Memory B cell (primary cell): ENCODE results near the gene EMC1.
"Not testable (repeated sequence)": the region's sequence is repeated elsewhere in the genome, so short reads cannot be mapped to it uniquely, and the experiment has no call there.

Experiments used
- ATAC-seq: fragments of 150-1000 bp; cut with Tn5 transposase; 2 replicates; pipeline ENCODE4 v1.10.0; 2021; ENCODE audit warnings: low read depth, mild to moderate bottlenecking, moderate library complexity
- DNase-seq, 2 donors: peaks; one replicate each; pipeline ENCODE4 v3.0.0; 2022; ENCODE audit warnings: low spot score in 2 of 2
- H3K27ac Mint-ChIP-seq: one replicate; pipeline ENCODE4 v1.8.0; 2022; ENCODE audit warnings: mild to moderate bottlenecking, moderate library complexity, mixed read lengths
- H3K27me3 Mint-ChIP-seq: one replicate; pipeline ENCODE4 v1.8.0; 2022; ENCODE audit warnings: mixed read lengths
- H3K36me3 Mint-ChIP-seq: one replicate; pipeline ENCODE4 v1.8.0; 2022; ENCODE audit warnings: mild to moderate bottlenecking, mixed read lengths
- H3K4me1 Mint-ChIP-seq: one replicate; pipeline ENCODE4 v1.8.0; 2022; ENCODE audit warnings: mixed read lengths
- H3K4me3 Mint-ChIP-seq: one replicate; pipeline ENCODE4 v1.8.0; 2022; ENCODE audit warnings: mild to moderate bottlenecking, moderate library complexity, mixed read lengths
- H3K9me3 Mint-ChIP-seq: one replicate; pipeline ENCODE4 v1.8.0; 2022; ENCODE audit warnings: mixed read lengths

The EMC1 gene

DNA sequence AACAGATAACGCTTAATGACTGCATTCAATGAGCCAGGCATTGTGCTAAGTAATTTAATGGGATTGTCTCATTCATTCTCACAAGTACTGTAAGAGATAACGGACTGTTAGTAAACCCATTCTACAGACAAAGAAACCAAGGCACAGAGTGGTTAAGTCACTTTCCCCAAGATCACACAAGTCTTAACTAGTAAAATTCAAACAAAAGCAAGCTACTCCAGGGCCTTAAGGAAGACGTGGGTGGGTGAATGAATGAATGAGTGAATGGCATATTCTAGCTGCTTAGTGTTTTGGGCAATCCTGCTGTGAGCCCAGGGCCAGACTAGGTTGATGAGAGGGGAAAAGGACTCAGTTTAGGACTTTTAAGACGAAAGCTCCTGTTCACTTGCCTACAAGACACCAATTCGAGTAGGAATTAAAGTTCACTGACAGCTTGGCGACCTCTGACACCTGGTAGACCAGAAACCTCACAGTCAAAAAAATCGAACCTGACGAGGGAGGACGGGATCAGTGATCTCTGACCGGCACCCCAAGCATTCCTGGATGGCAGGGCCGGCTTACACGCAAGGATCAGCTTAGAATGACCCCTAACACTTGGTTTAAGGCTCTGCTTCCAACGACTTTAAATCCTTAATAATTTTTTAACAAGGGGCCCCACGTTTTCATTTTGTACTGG lies 557 bp downstream of the EMC1 start:
- H3K27me3 Mint-ChIP-seq, result no peaks in the 10 kb centered on the region
- H3K9me3 Mint-ChIP-seq, result no peaks in the 10 kb centered on the region
- H3K4me3 Mint-ChIP-seq, result peak overlapping the region; percentile 95
- peaks cover 2% of the 10 kb centered on the region for H3K36me3 Mint-ChIP-seq
- H3K27ac Mint-ChIP-seq, result peak overlapping the region; percentile 95
- peaks cover 18% of the 10 kb centered on the region for H3K4me1 Mint-ChIP-seq
- ATAC-seq (no peak), DNase-seq (no peak)

DNA sequence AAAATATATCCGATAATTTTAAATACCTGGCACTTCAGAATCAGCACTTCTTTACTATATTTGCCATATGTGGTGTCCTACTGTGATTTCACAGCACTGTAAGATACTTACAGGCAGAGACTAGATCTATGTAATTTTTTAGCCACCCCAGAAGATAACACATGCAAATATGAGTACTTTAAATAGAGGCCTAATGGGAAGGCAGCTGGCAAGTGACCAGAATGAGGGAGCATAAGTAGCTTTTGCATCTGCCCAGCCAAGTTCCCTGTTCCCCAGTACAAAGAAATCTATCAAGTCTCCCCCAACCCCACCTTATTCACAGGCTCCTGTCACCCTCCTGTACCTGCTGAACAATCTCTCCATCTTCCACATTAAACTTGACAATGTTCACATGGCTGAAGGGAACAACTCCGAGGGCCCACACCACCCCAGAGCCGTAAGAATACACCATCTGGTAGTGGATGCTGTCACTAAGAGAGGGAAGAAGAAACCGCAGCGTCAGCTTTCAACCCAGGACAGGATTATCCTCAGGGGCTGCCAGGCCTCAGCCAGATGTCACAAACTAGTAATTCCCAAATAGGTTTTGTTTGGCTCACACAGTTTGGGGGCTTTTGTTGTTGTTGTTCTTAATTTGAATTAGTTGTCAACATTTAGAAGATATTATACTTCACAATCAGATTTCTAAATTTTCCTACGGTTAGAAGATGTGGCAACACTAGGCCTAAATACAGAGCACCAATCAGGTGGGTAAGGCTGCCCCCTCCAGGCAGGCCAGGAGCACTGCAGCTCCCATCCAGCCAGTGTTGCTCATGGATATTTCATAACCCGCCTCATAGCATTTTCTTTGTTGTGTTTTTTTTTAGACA lies 10.4 kb downstream of the EMC1 start:
- Mint-ChIP-seq H3K4me1 (peaks cover 2% of the 10 kb centered on the region), H3K27me3 (no peaks in the 10 kb centered on the region), H3K4me3 (no peak overlapping the region), H3K9me3 (no peaks in the 10 kb centered on the region), H3K27ac (no peak overlapping the region), H3K36me3 (peaks cover 41% of the 10 kb centered on the region)
- ATAC-seq (peak; percentile 88), DNase-seq (peak; percentile 58 to 62)

DNA sequence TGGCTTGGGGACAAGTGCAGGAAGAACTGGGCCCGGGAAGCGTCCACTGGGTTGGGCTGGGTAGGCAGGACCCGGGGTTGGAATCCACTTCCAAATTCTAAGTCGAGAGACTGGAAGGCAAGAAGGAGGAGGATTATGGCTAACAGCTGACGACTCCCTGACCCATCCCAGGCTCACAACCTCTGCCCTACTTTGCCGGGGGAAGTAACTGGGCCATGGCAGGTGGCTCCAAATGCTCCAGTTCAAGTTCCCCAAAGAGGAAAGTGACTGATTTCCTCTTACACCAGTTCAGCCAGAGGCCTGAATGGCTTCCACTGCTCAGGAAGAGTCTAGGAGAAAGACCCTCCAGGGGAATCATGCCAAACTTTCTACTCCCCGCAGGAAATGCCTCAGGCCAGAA lies 11.4 kb downstream of the EMC1 start:
- Mint-ChIP-seq H3K27ac (no peak overlapping the region), H3K4me3 (no peak overlapping the region), H3K36me3 (peaks cover 42% of the 10 kb centered on the region), H3K9me3 (no peaks in the 10 kb centered on the region), H3K4me1 (peaks cover 2% of the 10 kb centered on the region), H3K27me3 (no peaks in the 10 kb centered on the region)
- no peak for DNase-seq
- no peak for ATAC-seq

DNA sequence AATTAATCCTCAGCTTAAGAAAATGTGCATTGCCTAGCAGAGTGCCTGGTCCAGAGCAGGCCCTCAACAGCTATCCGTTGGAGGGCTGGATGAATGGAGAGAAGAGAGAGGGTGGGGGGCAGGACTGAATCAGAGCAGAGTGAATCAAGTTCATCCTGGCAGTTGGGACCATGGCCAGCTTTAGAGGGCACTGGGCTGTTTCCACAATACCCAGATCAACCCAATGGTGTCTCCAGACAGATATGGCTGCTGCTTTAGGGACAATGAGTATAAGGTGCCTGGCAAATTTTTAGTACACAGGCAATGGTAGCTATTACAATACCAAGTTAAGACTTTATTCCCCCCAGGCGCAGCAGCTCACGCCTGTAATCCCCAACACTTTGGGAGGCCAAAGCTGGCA lies 17.1 kb downstream of the EMC1 start:
- H3K27ac Mint-ChIP-seq, result no peak overlapping the region
- no peaks in the 10 kb centered on the region for H3K4me1 Mint-ChIP-seq
- H3K27me3 Mint-ChIP-seq, result no peaks in the 10 kb centered on the region
- DNase-seq (no peak), ATAC-seq (no peak)
- no peaks in the 10 kb centered on the region for H3K9me3 Mint-ChIP-seq
- no peak overlapping the region for H3K4me3 Mint-ChIP-seq
- H3K36me3 Mint-ChIP-seq, result peaks cover 37% of the 10 kb centered on the region

DNA sequence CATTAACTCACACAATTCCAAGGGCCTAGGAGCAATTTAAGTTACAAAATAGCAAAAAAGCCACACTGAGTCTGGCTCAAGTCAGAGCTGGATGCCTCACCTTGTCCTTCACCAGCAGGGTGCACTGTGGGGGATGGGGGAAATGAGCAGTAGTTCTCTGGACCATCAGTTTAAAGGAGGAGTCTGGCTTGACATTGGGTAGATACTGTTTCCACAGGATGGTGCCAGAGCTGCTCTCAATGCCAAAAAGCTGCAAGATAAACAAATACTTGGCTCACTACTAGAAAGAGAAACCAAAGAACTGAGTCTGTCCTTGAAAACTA lies 18.8 kb downstream of the EMC1 start:
- no peak for ATAC-seq
- H3K4me3 Mint-ChIP-seq, result no peak overlapping the region
- no peaks in the 10 kb centered on the region for H3K9me3 Mint-ChIP-seq
- no peak for DNase-seq
- H3K27me3 Mint-ChIP-seq, result no peaks in the 10 kb centered on the region
- H3K27ac Mint-ChIP-seq, result no peak overlapping the region
- H3K36me3 Mint-ChIP-seq, result peaks cover 28% of the 10 kb centered on the region
- no peaks in the 10 kb centered on the region for H3K4me1 Mint-ChIP-seq

DNA sequence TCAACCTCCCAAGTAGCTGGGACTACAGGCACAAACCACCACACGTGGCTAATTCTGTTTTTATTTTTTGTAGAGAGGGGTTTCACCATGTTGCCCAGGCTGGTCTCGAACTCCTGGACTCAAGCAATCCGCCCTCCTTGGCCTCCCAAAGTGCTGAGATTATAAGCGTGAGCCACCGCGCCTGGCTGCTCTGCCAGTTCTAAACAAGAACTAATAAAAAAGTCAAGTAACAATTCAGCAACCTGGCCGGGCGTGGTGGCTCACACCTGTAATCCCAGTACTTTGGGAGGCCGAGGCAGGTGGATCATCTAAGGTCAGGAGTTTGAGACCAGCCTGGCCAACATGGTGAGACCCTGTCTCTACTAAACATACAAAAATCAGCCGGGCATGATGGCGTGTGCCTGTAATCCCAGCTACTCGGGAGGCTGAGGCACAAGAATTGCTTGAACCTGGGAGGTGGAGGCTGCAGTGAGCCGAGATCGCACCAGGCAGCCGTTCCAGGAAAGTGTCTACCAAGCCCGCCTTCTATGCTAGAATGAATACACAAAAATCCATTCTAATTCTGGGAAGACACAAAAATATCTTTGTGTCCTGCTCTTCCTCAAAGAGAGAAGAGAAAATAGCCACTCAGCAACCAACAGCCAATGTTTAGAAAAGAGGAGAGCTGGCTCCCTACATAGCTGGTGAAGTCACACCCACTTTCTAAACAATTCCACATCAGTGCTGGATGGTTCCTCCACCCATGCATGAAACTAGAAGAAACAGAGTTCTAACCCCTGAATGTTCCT lies 19.4 kb downstream of the EMC1 start:
- not testable (repeated sequence) for H3K4me3 Mint-ChIP-seq, ATAC-seq, H3K27me3 Mint-ChIP-seq, H3K4me1 Mint-ChIP-seq, H3K27ac Mint-ChIP-seq, DNase-seq, H3K9me3 Mint-ChIP-seq
- peaks cover 26% of the 10 kb centered on the region for H3K36me3 Mint-ChIP-seq

DNA sequence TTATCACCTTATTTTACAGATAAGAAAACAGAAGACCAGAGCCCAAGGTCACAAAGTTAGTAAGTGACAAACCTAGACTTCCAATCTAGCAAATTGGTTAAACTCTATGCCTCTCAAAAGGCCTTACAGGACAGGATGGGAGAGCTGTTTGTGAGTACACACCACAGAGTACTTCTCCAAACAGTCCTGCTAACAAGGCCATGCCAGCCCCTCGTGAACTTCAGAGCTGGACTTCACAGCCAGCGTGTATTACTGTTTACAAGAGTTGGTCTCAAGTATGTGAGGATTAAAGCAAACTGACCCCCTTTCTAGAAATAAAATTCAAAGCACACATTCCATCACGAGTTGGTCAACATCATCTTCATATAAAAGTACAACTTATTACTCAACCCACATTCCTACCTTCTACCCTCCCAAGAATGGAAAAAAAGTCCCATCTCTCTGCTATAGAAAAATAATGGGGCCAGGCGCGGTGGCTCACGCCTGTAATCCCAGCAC lies 21.4 kb downstream of the EMC1 start:
- DNase-seq (no peak), ATAC-seq (no peak)
- no peak overlapping the region for H3K27ac Mint-ChIP-seq
- H3K36me3 Mint-ChIP-seq, result peaks cover 31% of the 10 kb centered on the region
- H3K4me3 Mint-ChIP-seq, result no peak overlapping the region
- no peaks in the 10 kb centered on the region for H3K4me1 Mint-ChIP-seq
- H3K27me3 Mint-ChIP-seq, result no peaks in the 10 kb centered on the region
- H3K9me3 Mint-ChIP-seq, result no peaks in the 10 kb centered on the region

DNA sequence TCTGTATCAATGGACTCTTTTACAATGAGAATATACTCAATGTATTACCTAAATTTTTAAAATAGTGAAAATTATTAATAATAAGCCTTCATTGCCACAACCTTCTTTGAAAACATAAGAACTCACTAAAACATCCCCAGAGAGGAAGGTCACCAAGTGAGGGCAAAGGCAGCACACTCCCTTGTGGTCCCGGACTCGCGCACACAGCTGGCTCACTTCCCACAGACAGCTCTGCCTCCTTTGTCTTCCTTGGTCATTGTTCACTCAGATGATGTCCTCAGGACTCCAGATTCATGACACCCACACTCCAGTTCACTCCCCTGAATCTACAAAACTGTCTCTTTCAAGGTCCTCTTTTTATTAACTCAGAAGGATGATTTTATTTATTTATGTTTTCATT lies 22.1 kb downstream of the EMC1 start:
- Mint-ChIP-seq H3K4me1 (peaks cover 3% of the 10 kb centered on the region), H3K36me3 (peaks cover 38% of the 10 kb centered on the region), H3K27me3 (no peaks in the 10 kb centered on the region), H3K4me3 (no peak overlapping the region), H3K27ac (no peak overlapping the region), H3K9me3 (no peaks in the 10 kb centered on the region)
- no peak for ATAC-seq
- no peak for DNase-seq

DNA sequence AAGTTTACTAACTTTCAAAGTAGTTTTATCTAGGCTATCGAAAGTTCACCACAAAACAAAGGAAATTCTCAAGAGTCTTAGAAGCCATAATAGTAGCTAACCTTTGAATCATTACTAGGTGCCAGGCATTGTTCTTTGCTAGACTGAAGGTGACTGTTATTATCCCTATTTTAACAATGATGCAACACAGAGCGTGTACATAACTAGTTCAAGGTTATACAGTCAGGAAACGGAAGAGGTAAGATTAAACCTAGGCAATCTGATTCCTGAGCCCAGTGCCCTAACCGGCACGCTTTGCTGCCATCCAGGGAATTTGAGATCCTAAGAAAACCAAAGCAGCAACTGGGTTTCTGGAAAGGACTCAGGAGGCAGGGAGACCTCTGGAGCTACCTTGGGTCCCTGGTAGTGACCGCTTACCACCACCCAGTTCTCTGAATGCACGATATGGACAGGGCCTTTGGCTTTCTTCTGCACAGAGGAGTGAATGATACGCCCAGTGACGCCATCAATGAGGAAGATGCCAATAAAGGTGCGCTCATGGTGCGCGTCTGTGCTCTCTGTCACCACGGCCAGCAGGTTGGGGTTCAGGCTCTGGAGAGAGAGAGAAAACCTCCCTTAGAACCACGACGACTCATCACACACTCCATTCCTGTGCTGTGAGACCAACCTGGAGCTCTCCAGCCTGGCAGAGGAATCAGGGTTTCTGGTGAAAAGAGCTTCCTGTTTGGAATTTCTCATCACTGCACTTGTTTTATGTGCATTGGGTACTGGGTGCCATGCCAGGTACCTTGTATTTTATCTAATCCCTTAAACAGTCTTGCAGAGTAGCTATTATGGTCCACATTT lies 28.1 kb downstream of the EMC1 start:
- ATAC-seq (no peak), DNase-seq (no peak)
- no peak overlapping the region for H3K27ac Mint-ChIP-seq
- peaks cover 38% of the 10 kb centered on the region for H3K36me3 Mint-ChIP-seq
- H3K4me3 Mint-ChIP-seq, result no peak overlapping the region
- H3K27me3 Mint-ChIP-seq, result no peaks in the 10 kb centered on the region
- no peaks in the 10 kb centered on the region for H3K9me3 Mint-ChIP-seq
- H3K4me1 Mint-ChIP-seq, result peaks cover 8% of the 10 kb centered on the region

DNA sequence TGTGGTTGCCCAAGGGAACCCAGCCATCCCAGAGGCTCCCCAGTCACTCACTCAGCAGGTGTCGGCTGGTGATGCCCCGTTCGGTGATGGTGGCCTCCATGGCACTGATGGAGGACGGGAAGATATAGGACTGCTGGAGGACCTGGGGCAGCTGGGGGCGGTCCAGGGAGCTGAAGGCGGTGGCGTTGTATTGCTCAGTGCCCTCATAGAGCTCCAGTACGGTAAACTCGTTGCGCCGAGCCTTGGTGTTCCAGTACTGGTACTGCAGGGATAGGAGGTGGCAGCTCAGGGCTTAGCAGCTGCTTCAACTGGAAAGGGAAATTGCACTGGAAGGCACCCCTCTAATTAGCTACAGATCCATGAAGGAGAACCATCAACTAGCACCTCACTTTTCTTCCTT lies 28.8 kb downstream of the EMC1 start:
- peaks cover 44% of the 10 kb centered on the region for H3K36me3 Mint-ChIP-seq
- peaks cover 8% of the 10 kb centered on the region for H3K4me1 Mint-ChIP-seq
- no peak overlapping the region for H3K4me3 Mint-ChIP-seq
- ATAC-seq, result no peak
- no peak overlapping the region for H3K27ac Mint-ChIP-seq
- no peaks in the 10 kb centered on the region for H3K27me3 Mint-ChIP-seq
- no peaks in the 10 kb centered on the region for H3K9me3 Mint-ChIP-seq
- DNase-seq, result no peak

DNA sequence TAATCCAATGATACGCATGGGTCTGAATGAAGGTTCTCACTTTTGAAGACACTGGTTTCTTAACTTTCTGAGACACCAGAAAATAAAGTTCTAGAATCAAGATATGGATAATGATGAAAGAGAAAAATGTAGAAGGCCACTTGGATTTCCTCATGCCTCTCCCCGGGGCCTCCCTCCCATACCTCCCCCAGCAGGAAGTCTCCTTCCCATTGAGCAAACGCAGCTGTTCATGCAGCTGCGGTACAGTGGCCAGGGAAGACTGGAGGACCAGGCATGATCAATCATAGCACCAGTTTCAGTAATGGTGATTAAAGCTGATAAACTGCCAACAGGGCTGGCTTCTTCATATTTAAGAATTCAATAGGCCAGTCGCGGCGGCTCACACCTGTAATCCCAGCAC lies 30.3 kb downstream of the EMC1 start:
- H3K4me1 Mint-ChIP-seq, result peaks cover 8% of the 10 kb centered on the region
- no peaks in the 10 kb centered on the region for H3K9me3 Mint-ChIP-seq
- DNase-seq (no peak), ATAC-seq (no peak)
- no peak overlapping the region for H3K27ac Mint-ChIP-seq
- peaks cover 40% of the 10 kb centered on the region for H3K36me3 Mint-ChIP-seq
- H3K4me3 Mint-ChIP-seq, result no peak overlapping the region
- no peaks in the 10 kb centered on the region for H3K27me3 Mint-ChIP-seq

DNA sequence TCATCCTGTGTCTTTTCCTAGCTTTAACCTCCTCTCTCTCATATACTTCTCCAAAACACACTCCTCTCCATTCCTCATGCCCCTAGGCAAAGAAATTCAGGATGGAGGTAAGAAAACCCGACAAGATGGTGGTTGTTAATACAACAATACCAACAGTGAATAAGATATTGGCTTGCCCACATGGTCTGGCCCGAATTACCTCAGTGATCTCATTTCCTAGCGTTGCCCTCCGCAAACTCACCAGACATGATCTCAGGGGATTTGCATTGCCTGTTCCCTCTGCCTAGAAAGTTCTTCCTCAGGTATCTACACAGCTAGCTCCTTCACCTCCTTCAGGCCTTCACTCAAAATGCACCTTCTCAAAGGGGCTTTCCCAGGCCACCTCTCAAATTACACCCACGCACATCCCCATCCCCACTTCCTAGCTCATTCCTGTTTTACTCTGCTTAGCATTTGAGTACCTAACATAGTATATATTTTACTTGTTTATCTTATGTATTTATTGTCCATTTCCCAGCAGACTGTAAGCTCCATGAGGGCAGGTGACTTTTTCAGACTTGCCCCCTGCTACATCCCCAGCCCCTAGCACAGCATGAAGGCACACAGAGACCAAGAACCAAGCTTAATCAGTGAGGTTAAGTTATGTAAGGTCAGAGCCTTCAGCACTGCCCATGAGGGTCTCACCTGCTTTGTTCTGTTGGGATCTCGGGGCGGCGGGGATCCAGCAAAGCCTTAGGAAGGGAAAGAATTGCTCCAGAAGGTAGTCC lies 31.1 kb downstream of the EMC1 start:
- Mint-ChIP-seq H3K4me3 (no peak overlapping the region), H3K36me3 (peaks cover 39% of the 10 kb centered on the region), H3K4me1 (peaks cover 8% of the 10 kb centered on the region), H3K9me3 (no peaks in the 10 kb centered on the region), H3K27ac (peak overlapping the region; percentile 37), H3K27me3 (no peaks in the 10 kb centered on the region)
- ATAC-seq, result peak; percentile 60
- DNase-seq, result no peak

DNA sequence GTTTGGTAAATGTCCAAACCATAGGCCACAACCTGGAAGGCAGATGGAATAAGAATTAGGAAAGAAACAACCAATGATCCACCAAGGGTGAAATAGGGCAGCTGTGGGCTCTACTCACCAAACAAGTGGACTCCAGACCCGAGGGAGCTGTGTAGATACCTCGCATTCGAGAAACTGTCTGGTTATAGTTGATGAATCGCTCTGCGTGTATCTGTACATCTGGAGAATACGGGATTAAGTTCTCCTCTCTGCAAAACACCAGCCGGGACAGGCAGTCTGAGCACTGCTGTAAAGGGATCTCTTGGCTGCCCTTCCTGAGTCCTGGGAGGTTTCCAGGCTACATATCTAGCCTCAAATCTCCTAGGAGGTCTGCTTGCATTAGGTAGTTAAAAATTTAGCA lies 31.9 kb downstream of the EMC1 start:
- Mint-ChIP-seq H3K27ac (peak overlapping the region; percentile 37), H3K4me1 (peaks cover 5% of the 10 kb centered on the region), H3K9me3 (no peaks in the 10 kb centered on the region), H3K36me3 (peaks cover 37% of the 10 kb centered on the region), H3K27me3 (no peaks in the 10 kb centered on the region), H3K4me3 (no peak overlapping the region)
- ATAC-seq (no peak), DNase-seq (no peak)
